Loucy (cell line): Measurements from ENCODE around the gene NLRP8.

Experiments used
- EZH2phosphoT487 ChIP-seq: fragments of 200-600 bp; IDR thresholded peaks from 2 replicates; pipeline ENCODE4 v1.6.1; 2018; ENCODE audit warnings: antibody characterized with exemption, mild to moderate bottlenecking, moderate library complexity, borderline replicate concordance
- TF ChIP-seq, protein P1 (sequence below): fragments of 200-600 bp; sonication (generic); conservative IDR thresholded peaks from 2 replicates; pipeline ENCODE4 v1.5.1; 2014; ENCODE audit warnings: mild to moderate bottlenecking, antibody characterized with exemption, low read length

DNA sequence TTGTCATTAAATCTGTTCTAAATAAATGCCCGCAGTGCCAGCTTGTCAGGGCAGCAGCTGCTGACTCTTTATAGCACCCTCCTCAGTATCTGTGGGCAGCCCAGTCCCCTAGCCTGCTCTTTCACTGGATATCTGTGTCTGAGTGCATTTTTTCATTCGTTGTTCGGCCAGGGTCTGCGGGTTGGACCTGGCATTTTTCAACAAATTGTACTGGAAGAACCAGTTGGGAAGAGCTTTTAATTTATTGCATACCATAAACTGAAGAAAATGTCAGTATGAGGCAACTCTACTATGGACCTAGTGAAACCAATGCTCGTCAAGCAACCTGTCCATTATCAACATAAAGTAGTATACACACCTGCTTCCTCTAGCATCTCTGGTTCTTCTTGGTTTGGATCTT is 24.1 kb upstream of the NLRP8 start:
- TF ChIP-seq, protein P1, sequence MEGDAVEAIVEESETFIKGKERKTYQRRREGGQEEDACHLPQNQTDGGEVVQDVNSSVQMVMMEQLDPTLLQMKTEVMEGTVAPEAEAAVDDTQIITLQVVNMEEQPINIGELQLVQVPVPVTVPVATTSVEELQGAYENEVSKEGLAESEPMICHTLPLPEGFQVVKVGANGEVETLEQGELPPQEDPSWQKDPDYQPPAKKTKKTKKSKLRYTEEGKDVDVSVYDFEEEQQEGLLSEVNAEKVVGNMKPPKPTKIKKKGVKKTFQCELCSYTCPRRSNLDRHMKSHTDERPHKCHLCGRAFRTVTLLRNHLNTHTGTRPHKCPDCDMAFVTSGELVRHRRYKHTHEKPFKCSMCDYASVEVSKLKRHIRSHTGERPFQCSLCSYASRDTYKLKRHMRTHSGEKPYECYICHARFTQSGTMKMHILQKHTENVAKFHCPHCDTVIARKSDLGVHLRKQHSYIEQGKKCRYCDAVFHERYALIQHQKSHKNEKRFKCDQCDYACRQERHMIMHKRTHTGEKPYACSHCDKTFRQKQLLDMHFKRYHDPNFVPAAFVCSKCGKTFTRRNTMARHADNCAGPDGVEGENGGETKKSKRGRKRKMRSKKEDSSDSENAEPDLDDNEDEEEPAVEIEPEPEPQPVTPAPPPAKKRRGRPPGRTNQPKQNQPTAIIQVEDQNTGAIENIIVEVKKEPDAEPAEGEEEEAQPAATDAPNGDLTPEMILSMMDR: no peak
- TF ChIP-seq EZH2phosphoT487: no peak
